Gastrocnemius medialis (tissue), 4 donors: Measurements from ENCODE around the gene RGS1.

Experiments used
- CTCF ChIP-seq, 5 experiments: fragments of 450-650 bp in 3 of 5; fragments of 200-600 bp in 2 of 5; sonication (generic) in 2 of 5; IDR thresholded peaks in 4 of 5; conservative IDR thresholded peaks in 1 of 5; 1 replicate in 4 of 5; 2 replicates in 1 of 5; pipeline ENCODE4 v1.5.1; 2016 to 2019; ENCODE audit warnings: antibody characterized with exemption in 5 of 5, mild to moderate bottlenecking in 3 of 5, moderate library complexity in 3 of 5
- POLR2A ChIP-seq, 2 donors: fragments of 450-650 bp; IDR thresholded peaks; one replicate each; pipeline ENCODE4 v1.6.1; 2017; ENCODE audit warnings: antibody characterized with exemption in 2 of 2, mild to moderate bottlenecking in 2 of 2, moderate library complexity in 2 of 2

- no peak for TF ChIP-seq CTCF (IDR thresholded peaks at IDR 0.05 in 4 of 5, conservative IDR thresholded peaks at IDR 0.05 in 1 of 5)
- no peak for TF ChIP-seq POLR2A (IDR thresholded peaks at IDR 0.05)
These were observed 48.3 kb upstream of the RGS1 start for GRCh38 chr1:192527111-192527795.
